Measurements from ENCODE around the gene BCAP29. TPM values are rescaled to one million over a fixed set of nuclear protein-coding genes. Genes with fewer than 3 reads are reported as not detected.

Gene BCAP29
- total RNA-seq, 4 donors from 2014 or later = 36.9 to 107 (median 64.3) TPM

DNA sequence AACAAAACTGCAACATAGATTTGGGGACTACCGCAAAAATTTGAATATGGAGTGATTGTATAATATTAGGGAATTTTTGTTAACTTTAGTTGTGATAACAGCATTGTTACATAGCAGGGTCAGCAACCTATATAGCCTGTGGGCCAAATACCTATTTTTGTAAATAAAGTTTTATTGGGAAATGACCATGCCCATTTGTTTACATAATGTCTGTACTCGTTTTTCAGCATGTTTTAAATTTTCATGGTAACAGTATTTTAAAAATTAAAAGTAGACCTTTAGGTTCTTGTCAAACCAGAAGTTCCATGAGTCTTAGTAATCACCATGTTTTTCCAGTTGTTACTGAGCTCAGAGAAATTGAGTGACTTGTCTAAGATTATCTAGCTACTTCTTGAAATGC lies 4.7 kb downstream of the BCAP29 start:
- Histone ChIP-seq H3K36me3 (peaks cover 17% of the 10 kb centered on the region), H3K9me3 (no peaks in the 10 kb centered on the region), H3K27ac (no peak overlapping the region), H3K27me3 (no peaks in the 10 kb centered on the region), H3K4me1 (peaks cover 23% of the 10 kb centered on the region), H3K4me3 (no peak overlapping the region)
- DNase-seq (ENCODE audit: low spot score in 2 of 2) = no peak
- TF ChIP-seq POLR2AphosphoS5 (IDR thresholded peaks at IDR 0.05) (no peak), EP300 (IDR thresholded peaks at IDR 0.05) (no peak)
- TF ChIP-seq, protein P1, sequence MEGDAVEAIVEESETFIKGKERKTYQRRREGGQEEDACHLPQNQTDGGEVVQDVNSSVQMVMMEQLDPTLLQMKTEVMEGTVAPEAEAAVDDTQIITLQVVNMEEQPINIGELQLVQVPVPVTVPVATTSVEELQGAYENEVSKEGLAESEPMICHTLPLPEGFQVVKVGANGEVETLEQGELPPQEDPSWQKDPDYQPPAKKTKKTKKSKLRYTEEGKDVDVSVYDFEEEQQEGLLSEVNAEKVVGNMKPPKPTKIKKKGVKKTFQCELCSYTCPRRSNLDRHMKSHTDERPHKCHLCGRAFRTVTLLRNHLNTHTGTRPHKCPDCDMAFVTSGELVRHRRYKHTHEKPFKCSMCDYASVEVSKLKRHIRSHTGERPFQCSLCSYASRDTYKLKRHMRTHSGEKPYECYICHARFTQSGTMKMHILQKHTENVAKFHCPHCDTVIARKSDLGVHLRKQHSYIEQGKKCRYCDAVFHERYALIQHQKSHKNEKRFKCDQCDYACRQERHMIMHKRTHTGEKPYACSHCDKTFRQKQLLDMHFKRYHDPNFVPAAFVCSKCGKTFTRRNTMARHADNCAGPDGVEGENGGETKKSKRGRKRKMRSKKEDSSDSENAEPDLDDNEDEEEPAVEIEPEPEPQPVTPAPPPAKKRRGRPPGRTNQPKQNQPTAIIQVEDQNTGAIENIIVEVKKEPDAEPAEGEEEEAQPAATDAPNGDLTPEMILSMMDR (IDR thresholded peaks at IDR 0.05) = no peak
- WGBS = 77% methylated on average over 2 of the region's 2 CpGs

DNA sequence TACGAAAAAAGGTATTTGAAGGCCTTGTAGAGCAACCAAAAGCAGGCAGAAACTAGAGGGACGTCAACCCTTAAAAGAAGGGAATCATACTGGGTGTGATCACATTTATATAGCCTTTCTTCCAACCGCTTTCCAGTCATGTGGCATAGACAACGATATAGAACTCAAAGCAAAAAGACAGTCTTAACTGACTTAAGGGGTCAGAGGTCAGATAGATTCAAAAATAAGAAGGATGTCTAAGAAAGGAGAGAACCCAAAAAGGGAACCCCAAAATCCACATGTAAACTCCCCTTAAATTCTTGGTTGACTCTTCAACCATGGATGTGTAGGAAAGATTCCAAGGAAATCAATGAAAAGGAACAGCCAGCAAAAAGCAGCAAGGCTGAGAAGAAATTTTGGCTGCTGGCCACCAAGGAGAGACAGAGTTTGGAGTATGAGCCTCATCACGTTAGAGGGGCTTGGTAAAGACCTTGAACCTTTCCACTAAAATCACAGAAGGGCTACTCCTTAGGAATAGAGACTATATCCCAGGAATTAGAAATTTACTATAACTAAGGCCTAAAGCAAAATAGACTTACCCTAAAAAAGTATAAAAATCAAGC lies 8.6 kb downstream of the BCAP29 start:
- DNase-seq (ENCODE audit: low spot score in 2 of 2) = no peak
- Histone ChIP-seq H3K36me3 (peaks cover 17% of the 10 kb centered on the region), H3K4me3 (no peak overlapping the region), H3K4me1 (no peaks in the 10 kb centered on the region), H3K9me3 (no peaks in the 10 kb centered on the region), H3K27ac (no peak overlapping the region), H3K27me3 (no peaks in the 10 kb centered on the region)
- 95% methylated on average over 5 of the region's 5 CpGs for WGBS
- no peak for TF ChIP-seq EP300 (IDR thresholded peaks at IDR 0.05)
- TF ChIP-seq, protein P1 (IDR thresholded peaks at IDR 0.05) = no peak

DNA sequence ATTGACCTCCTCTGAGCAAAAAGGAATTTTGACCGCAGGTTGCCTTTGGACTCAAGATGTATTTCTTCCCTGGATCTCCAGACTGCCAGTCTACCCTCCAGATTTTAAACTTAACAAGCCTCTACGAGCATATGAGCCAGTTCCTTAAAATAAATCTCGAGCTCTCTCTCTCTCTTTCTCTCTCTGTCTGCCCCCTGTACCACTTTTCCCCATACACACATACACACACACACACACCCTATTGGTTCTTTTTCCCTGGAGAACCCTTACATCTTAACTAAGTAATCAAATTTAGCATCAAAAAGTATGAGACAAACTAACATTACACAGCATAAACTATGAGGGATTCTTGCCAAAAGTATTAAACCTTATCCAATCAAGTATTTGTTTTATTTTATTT lies 11.4 kb downstream of the BCAP29 start:
- peaks cover 20% of the 10 kb centered on the region for H3K36me3 ChIP-seq
- 75% methylated on average over 3 of the region's 3 CpGs for WGBS
- H3K9me3 ChIP-seq = no peaks in the 10 kb centered on the region
- TF ChIP-seq, protein P1 (IDR thresholded peaks at IDR 0.05) = no peak
- no peak for TF ChIP-seq POLR2A (IDR thresholded peaks at IDR 0.05)
- TF ChIP-seq POLR2AphosphoS5 (IDR thresholded peaks at IDR 0.05) = no peak
- no peak for TF ChIP-seq EP300 (IDR thresholded peaks at IDR 0.05)
- no peaks in the 10 kb centered on the region for H3K27me3 ChIP-seq
- no peak overlapping the region for H3K4me3 ChIP-seq
- H3K4me1 ChIP-seq = peaks cover under 1% of the 10 kb centered on the region
- no peak for DNase-seq (ENCODE audit: low spot score in 2 of 2)
- no peak overlapping the region for H3K27ac ChIP-seq

DNA sequence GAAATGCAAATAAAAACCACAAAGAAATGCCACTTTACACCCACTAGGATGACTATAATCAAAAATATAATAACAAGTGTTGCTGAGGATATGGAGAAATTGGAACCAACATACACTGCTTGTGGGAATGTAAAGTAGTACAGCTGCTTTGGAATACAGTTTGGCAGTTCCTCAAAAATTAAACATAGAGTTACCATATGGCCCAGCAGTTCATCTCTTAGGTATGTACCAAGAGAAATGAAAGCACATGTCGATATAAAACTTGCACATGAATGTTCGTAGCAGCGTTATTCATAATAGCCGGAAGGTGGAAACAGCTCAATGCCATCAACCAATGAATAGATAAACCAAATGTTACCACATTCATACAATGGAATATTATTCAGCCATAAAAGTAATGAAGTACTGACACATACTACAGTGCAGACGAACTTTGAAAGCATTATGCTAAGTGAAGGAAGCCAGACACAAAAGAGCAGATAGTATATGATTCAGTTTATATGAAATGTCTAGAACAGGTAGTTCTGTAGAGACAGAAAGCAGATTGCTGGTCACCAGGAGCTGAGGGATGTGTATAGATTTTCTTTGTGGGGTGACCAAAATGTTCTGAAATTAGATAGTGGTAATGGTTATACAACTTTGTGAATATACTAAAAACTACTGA lies 12.4 kb downstream of the BCAP29 start:
- H3K36me3 ChIP-seq = peaks cover 25% of the 10 kb centered on the region
- WGBS = 87% methylated on average over 5 of the region's 5 CpGs
- H3K27me3 ChIP-seq = no peaks in the 10 kb centered on the region
- no peak overlapping the region for H3K27ac ChIP-seq
- H3K4me1 ChIP-seq = peaks cover 3% of the 10 kb centered on the region
- H3K4me3 ChIP-seq = no peak overlapping the region
- DNase-seq (ENCODE audit: low spot score in 2 of 2) = no peak
- H3K9me3 ChIP-seq = no peaks in the 10 kb centered on the region
- TF ChIP-seq EP300 (IDR thresholded peaks at IDR 0.05) (no peak), POLR2A (IDR thresholded peaks at IDR 0.05) (no peak), POLR2AphosphoS5 (IDR thresholded peaks at IDR 0.05) (no peak)
- TF ChIP-seq, protein P1 (IDR thresholded peaks at IDR 0.05) = no peak

DNA sequence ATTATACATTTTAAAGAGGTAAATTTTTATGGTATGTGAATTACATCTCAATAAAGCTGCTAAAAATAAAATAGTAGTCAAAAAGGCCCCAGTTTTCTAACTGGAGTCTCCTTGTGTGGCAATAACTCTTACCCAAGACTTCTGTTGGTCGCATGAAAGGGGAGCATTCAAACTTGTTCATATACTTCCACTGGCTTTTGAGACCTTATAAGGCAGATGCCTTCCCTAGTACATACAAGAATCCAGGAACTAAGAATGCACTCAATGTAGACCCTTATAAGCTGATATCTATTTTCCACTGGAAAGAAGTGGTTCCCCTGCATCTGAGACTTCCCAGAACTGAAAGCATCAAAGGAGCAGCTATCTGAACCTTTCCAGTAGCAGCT lies 13.0 kb downstream of the BCAP29 start:
- WGBS = 94% methylated on average over 1 of the region's 1 CpG
- no peak for DNase-seq (ENCODE audit: low spot score in 2 of 2)
- Histone ChIP-seq H3K27me3 (no peaks in the 10 kb centered on the region), H3K4me3 (no peak overlapping the region), H3K4me1 (peaks cover 3% of the 10 kb centered on the region), H3K27ac (no peak overlapping the region), H3K36me3 (peaks cover 30% of the 10 kb centered on the region), H3K9me3 (no peaks in the 10 kb centered on the region)
- TF ChIP-seq EP300 (IDR thresholded peaks at IDR 0.05) (no peak), POLR2A (IDR thresholded peaks at IDR 0.05) (no peak), POLR2AphosphoS5 (IDR thresholded peaks at IDR 0.05) (no peak)
- TF ChIP-seq, protein P1 (IDR thresholded peaks at IDR 0.05) = no peak

Measured in suprapubic skin (tissue), 4 donors.